NCI-H1105 treated with DMSO at 0.1 percent for 48 hours (cell line): ENCODE measurements around the gene TMEM88.
A peak's percentile ranks its signal among the peaks of the same experiment; 100 is the strongest.

Source experiments
- DNase-seq: peaks from one replicate; lab custom pipeline; 2025; lab: John Stamatoyannopoulos, UW

TMEM88 gene

DNA sequence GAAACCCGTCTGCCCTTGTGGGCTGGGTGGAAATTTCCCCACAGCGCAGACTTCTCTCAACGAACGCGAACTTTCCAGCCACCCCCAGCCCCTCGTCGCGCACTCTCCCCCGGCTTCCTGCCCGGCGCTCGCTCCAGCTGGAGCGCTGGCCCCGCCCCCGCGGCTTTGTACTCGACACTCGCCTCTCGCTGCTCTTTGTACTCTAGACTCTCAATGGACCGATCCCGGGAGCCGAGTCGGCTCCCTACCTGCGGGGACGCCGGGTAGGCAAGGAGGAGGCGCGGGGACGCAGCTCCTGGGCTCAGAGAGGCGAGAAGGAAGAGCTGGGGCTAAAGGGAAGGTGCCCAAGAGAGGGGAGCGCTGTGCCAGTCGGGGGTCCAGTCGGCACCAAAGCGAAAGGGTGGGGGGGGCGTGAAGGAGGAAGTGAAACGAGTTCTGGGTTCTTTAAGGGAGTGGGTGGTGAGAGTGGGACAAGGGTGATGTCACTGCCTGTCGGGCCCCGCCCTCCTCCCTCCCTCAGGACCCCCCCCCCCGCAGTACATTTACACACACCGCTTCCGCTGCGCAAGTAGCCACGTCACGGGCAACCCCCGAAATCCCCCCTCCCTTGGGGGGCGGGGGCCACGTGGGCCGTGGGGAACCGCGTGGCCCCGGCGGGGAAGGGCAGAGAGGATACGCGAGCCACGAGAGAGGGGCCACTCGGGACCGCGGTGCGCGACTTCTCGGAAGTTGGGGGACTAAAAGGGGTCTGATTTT is 11.2 kb upstream of the TMEM88 start:
- DNase-seq, result peak; percentile 83

DNA sequence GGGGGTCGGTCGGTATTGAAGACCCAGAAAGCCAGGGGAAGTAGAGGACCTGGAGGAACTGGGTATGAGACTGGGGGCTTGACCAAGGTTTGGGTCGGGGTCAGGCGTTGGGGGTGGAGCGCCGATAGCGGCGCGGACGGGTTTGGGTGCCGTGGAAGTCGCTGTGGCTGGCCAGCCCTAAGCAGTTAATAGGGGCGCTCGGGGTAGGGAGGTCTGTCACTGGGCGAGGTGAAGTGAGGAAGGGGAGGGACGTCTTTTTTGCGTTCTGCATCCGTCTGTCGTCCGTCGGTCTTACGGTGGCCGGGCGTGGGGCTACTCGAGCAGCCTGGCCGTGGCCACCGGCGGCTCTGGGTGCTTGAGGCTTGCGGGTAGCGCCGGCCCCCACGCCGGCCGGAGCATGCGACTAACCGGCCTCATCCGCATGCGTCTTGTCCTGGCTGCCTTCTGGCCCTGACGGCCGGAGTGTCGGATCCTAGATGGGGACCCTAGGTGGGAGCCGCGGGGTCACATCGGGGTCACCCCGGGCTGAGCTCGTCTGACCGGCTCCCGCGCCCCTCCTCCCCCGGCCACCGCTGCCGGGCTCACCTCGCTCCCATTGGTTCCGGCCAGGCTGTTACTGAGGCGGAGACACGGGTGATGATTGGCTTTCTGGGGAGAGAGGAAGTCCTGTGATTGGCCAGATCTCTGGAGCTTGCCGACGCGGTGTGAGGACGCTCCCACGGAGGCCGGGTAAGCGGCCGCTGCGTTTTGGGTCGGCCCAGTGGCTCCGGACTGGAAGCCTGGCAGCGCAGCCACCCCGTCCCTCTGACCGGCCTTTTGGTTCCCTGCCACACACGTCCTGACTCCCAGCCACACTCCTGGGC is 10.3 kb upstream of the TMEM88 start:
- DNase-seq, result peak; percentile 95

DNA sequence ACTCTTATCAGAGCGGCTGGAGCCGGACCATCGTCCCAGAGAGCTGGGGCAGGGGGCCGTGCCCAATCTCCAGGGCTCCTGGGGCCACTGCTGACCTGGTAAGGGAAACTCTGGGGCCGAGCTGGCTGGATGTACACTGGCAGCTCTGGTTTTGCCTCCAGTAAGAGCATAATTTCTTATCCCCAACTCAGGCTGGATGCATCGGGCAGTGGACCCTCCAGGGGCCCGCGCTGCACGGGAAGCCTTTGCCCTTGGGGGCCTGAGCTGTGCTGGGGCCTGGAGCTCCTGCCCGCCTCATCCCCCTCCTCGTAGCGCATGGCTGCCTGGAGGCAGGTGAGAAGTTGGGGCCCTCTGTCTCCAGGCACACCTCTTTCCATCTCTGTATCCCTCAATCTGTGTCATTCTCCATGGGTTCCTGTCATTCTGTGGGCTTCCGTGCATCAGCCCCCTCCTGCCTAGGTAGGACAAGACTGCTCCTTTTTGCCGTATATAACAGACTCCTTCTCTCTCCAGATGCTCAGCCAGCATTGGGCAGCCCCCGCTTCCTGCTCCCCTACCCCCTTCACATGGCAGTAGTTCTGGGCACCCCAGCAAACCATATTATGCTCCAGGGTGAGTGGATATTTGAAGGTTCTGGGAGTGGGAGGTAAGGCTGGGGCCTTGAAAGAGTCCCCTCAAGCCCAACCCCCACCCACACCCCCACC is 9.4 kb upstream of the TMEM88 start:
- no peak for DNase-seq

DNA sequence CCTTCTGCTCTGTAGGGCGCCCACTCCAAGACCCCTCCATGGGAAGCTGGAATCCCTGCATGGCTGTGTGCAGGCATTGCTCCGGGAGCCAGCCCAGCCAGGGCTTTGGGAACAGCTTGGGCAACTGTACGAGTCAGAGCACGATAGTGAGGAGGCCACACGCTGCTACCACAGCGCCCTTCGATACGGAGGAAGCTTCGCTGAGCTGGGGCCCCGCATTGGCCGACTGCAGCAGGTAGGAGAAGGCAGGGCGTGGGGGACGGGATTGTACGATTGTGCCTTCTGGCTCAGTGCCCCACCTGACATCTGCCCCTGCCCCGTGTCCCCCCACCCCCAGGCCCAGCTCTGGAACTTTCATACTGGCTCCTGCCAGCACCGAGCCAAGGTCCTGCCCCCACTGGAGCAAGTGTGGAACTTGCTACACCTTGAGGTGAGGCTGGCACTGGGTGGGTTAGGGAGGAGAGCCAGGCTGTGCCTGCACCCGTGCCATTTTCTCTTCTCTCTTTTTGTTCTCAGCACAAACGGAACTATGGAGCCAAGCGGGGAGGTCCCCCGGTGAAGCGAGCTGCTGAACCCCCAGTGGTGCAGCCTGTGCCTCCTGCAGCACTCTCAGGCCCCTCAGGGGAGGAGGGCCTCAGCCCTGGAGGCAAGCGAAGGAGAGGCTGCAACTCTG is 8.7 kb upstream of the TMEM88 start:
- DNase-seq, result no peak

DNA sequence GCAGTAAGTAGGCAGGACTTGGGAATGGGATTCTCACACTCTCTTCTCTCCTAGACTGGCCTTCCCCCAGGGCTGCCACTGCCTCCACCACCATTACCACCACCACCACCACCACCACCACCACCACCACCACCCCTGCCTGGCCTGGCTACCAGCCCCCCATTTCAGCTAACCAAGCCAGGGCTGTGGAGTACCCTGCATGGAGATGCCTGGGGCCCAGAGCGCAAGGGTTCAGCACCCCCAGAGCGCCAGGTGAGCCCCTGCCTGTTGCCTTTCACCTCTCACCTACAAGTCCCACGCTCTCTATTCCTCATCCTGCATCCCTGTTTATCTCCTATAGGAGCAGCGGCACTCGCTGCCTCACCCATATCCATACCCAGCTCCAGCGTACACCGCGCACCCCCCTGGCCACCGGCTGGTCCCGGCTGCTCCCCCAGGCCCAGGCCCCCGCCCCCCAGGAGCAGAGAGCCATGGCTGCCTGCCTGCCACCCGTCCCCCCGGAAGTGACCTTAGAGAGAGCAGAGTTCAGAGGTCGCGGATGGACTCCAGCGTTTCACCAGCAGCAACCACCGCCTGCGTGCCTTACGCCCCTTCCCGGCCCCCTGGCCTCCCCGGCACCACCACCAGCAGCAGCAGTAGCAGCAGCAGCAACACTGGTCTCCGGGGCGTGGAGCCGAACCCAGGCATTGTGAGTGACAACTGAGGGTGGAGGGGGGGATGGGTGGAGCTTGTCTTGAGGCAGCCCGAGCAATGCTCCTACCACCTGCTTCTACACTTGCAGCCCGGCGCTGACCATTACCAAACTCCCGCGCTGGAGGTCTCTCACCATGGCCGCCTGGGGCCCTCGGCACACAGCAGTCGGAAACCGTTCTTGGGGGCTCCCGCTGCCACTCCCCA is 7.9 kb upstream of the TMEM88 start:
- no peak for DNase-seq

DNA sequence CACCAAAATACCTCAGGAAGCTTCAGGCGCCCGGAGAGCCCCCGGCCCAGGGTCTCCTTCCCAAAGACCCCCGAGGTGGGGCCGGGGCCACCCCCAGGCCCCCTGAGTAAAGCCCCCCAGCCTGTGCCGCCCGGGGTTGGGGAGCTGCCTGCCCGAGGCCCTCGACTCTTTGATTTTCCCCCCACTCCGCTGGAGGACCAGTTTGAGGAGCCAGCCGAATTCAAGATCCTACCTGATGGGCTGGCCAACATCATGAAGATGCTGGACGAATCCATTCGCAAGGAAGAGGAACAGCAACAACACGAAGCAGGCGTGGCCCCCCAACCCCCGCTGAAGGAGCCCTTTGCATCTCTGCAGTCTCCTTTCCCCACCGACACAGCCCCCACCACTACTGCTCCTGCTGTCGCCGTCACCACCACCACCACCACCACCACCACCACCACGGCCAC is 6.7 kb upstream of the TMEM88 start:
- DNase-seq, result no peak

DNA sequence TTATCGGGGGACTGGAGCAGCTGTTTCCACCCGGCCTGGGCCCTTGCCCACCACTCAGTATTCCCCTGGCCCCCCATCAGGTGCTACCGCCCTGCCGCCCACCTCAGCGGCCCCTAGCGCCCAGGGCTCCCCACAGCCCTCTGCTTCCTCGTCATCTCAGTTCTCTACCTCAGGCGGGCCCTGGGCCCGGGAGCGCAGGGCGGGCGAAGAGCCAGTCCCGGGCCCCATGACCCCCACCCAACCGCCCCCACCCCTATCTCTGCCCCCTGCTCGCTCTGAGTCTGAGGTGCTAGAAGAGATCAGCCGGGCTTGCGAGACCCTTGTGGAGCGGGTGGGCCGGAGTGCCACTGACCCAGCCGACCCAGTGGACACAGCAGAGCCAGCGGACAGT is 6.1 kb upstream of the TMEM88 start:
- no peak for DNase-seq

DNA sequence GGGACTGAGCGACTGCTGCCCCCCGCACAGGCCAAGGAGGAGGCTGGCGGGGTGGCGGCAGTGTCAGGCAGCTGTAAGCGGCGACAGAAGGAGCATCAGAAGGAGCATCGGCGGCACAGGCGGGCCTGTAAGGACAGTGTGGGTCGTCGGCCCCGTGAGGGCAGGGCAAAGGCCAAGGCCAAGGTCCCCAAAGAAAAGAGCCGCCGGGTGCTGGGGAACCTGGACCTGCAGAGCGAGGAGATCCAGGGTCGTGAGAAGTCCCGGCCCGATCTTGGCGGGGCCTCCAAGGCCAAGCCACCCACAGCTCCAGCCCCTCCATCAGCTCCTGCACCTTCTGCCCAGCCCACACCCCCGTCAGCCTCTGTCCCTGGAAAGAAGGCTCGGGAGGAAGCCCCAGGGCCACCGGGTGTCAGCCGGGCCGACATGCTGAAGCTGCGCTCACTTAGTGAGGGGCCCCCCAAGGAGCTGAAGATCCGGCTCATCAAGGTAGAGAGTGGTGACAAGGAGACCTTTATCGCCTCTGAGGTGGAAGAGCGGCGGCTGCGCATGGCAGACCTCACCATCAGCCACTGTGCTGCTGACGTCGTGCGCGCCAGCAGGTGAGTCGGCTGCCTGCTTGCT is 5.6 kb upstream of the TMEM88 start:
- no peak for DNase-seq

DNA sequence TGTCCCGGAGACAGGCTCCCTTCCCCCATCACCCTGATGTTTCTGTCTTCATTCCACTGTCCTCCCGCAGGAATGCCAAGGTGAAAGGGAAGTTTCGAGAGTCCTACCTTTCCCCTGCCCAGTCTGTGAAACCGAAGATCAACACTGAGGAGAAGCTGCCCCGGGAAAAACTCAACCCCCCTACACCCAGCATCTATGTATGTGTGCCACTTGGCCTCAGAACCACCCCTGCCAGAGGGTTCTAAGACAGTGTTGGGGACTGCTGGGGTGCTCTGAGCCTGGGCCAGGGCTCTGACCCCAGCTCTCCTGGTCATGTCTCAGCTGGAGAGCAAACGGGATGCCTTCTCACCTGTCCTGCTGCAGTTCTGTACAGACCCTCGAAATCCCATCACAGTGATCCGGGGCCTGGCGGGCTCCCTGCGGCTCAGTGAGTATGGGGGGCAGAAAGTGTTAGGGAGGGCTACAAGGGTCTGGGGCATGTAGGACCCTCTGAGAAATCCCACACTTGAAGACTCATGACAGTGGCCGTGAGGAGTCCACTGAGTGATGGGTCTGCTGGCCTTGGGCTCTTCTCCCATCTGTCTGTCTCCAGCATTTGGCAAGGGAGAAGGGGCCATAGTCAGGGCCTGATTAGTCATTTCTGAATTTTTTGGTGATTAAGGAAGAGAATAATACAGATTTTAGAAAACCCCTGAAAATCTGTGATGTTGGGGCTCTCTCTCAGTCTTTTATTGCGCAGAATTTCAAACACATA is 4.9 kb upstream of the TMEM88 start:
- DNase-seq, result no peak

DNA sequence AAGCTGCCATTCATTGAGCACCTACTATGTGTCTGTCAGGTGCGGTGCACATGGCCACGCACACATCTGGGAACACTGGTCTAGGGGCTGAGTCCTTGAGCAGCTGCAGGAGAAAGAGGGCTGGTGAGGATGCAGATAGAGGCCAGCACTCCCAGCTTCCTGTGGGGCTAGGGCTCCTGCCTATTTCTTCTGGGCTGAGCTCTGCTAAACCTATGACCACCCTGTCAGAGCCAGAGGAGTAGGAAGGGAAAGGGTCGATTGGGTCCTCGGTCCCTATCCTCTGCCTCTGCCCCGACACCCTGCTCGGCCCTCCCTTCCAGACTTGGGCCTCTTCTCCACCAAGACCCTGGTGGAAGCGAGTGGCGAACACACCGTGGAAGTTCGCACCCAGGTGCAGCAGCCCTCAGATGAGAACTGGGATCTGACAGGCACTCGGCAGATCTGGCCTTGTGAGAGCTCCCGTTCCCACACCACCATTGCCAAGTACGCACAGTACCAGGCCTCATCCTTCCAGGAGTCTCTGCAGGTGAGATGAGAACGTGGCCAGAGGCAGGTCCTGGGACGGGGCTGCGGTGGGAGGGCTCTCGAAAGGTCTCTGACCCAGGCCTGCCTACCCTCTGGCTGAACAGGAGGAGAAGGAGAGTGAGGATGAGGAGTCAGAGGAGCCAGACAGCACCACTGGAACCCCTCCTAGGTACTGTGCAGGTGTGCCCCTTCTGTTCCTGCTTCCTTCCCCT is 4.0 kb upstream of the TMEM88 start:
- no peak for DNase-seq

DNA sequence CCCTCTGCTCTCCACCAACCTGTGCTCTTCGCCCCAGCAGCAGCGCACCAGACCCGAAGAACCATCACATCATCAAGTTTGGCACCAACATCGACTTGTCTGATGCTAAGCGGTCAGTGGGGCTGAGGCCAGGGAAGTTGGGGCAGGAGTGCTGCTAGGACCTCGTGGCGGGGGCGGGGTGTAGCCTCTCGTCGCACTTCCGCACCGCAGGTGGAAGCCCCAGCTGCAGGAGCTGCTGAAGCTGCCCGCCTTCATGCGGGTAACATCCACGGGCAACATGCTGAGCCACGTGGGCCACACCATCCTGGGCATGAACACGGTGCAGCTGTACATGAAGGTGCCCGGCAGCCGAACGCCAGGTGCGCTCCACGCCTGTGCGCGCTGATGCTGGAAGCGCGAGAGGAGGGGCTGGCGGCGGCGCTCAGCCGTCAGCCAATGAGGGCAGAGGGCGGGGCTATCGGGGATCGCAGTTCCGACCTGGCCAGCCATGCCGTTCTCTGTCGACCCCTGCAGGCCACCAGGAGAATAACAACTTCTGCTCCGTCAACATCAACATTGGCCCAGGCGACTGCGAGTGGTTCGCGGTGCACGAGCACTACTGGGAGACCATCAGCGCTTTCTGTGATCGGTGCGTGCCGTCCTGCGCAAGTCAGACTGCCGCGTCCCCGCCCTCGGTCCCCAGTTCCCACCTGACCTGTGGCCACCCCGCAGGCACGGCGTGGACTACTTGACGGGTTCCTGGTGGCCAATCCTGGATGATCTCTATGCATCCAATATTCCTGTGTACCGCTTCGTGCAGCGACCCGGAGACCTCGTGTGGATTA is 3.2 kb upstream of the TMEM88 start:
- DNase-seq, result peak; percentile 97

DNA sequence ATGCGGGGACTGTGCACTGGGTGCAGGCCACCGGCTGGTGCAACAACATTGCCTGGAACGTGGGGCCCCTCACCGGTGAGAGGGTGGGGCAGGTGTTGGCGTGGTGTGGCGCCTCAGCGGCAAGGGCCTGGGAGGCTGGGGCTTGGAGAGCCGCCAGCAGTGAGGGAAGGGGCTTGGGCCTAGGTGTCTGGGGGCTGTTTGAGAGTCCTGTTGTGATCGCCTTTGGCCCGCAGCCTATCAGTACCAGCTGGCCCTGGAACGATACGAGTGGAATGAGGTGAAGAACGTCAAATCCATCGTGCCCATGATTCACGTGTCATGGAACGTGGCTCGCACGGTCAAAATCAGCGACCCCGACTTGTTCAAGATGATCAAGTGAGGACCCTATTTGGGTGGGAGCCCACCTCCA is 2.6 kb upstream of the TMEM88 start:
- DNase-seq, result no peak

DNA sequence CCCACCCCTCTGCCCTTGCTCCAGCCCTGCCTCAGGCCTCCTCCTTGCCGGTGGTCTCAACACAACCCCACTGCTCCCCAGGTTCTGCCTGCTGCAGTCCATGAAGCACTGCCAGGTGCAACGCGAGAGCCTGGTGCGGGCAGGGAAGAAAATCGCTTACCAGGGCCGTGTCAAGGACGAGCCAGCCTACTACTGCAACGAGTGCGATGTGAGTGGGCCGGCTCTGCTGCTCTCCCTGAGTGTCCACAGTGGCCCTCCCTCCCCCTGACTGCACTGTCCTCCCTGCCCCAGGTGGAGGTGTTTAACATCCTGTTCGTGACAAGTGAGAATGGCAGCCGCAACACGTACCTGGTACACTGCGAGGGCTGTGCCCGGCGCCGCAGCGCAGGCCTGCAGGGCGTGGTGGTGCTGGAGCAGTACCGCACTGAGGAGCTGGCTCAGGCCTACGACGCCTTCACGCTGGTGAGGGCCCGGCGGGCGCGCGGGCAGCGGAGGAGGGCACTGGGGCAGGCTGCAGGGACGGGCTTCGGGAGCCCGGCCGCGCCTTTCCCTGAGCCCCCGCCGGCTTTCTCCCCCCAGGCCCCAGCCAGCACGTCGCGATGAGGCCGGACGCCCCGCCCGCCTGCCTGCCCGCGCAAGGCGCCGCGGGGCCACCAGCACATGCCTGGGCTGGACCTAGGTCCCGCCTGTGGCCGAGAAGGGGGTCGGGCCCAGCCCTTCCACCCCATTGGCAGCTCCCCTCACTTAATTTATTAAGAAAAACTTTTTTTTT is 1.8 kb upstream of the TMEM88 start:
- no peak for DNase-seq

DNA sequence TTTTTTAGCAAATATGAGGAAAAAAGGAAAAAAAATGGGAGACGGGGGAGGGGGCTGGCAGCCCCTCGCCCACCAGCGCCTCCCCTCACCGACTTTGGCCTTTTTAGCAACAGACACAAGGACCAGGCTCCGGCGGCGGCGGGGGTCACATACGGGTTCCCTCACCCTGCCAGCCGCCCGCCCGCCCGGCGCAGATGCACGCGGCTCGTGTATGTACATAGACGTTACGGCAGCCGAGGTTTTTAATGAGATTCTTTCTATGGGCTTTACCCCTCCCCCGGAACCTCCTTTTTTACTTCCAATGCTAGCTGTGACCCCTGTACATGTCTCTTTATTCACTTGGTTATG is 1.2 kb upstream of the TMEM88 start:
- DNase-seq, result no peak

DNA sequence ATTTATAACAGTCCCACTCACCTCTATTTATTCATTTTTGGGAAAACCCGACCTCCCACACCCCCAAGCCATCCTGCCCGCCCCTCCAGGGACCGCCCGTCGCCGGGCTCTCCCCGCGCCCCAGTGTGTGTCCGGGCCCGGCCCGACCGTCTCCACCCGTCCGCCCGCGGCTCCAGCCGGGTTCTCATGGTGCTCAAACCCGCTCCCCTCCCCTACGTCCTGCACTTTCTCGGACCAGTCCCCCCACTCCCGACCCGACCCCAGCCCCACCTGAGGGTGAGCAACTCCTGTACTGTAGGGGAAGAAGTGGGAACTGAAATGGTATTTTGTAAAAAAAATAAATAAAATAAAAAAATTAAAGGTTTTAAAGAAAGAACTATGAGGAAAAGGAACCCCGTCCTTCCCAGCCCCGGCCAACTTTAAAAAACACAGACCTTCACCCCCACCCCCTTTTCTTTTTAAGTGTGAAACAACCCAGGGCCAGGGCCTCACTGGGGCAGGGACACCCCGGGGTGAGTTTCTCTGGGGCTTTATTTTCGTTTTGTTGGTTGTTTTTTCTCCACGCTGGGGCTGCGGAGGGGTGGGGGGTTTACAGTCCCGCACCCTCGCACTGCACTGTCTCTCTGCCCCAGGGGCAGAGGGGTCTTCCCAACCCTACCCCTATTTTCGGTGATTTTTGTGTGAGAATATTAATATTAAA is 638 bp upstream of the TMEM88 start:
- no peak for DNase-seq

DNA sequence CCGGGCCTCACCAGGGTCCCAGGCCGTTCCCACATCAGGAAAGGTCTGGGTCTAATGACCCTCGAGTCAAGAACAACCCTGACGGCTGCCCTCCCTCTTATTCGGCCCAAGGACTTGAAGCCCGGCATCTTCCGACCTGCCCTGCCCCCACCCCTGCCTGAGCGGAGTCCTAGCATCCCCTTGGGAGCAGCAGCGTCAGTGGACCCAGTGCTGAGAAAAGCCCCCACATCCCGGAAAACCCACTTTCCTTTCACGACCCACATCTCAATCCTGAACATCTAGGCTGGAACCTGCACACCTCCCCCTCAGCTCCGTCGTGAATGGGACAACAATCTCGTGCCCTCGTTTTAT is 769 bp downstream of the TMEM88 start:
- DNase-seq, result no peak
